Fibroblast of peridontal ligament (primary cell): ENCODE data around the gene NTN3.

Experiments used
- DNase-seq: peaks from one replicate; pipeline ENCODE4 v3.0.0-alpha.2; 2010; ENCODE audit errors: extremely low read depth

The NTN3 gene

GRCh38 chr16:2514333-2515179, 43.5 kb downstream of the NTN3 start:
- DNase-seq, result no peak

GRCh38 chr16:2515180-2515851, 44.2 kb downstream of the NTN3 start:
- DNase-seq, result no peak

GRCh38 chr16:2516391-2517240, 45.5 kb downstream of the NTN3 start:
- no peak for DNase-seq

- DNase-seq, result no peak
Measured at GRCh38 chr16:2517954-2518605, 47.0 kb downstream of the NTN3 start.

- no peak for DNase-seq
Measured at GRCh38 chr16:2518823-2519710, 48.0 kb downstream of the NTN3 start.

- DNase-seq, result no peak
Measured at GRCh38 chr16:2519711-2520080, 48.6 kb downstream of the NTN3 start.

- DNase-seq, result peak; percentile 85
Measured at GRCh38 chr16:2520097-2520783, 49.1 kb downstream of the NTN3 start, which contains the start of gene AMDHD2. TSS of gene AMDHD2 (plus strand) at chr16:2520371. CDS start at chr16:2520459, 88 bp downstream.

- DNase-seq, result no peak
Measured at GRCh38 chr16:2520784-2521531, 49.9 kb downstream of the NTN3 start.
